22Rv1 (cell line): ENCODE measurements around the gene NFKBIZ.

Source experiments
- H3K27ac ChIP-seq: fragments of 450-650 bp; 2 replicates; pipeline ENCODE4 v1.5.1; 2017
- ZFX ChIP-seq: fragments of 450-650 bp; IDR thresholded peaks from 2 replicates; pipeline ENCODE4 v1.6.1; 2017; ENCODE audit warnings: antibody characterized with exemption, borderline replicate concordance
- TF ChIP-seq, protein P1 (sequence below): fragments of 450-650 bp; IDR thresholded peaks from 2 replicates; pipeline ENCODE4 v1.5.1; 2017; ENCODE audit warnings: mild to moderate bottlenecking

The NFKBIZ gene

GRCh38 chr3:101848754-101849713, at the start of gene NFKBIZ:
Gene NFKBIZ, plus strand, starts transcription at chr3:101849514. Its CDS starts 115 bp downstream, at chr3:101849629.
- peak within 1 kb of the TSS; percentile 97 for H3K27ac ChIP-seq
- no peak for TF ChIP-seq ZFX
- TF ChIP-seq, protein P1, sequence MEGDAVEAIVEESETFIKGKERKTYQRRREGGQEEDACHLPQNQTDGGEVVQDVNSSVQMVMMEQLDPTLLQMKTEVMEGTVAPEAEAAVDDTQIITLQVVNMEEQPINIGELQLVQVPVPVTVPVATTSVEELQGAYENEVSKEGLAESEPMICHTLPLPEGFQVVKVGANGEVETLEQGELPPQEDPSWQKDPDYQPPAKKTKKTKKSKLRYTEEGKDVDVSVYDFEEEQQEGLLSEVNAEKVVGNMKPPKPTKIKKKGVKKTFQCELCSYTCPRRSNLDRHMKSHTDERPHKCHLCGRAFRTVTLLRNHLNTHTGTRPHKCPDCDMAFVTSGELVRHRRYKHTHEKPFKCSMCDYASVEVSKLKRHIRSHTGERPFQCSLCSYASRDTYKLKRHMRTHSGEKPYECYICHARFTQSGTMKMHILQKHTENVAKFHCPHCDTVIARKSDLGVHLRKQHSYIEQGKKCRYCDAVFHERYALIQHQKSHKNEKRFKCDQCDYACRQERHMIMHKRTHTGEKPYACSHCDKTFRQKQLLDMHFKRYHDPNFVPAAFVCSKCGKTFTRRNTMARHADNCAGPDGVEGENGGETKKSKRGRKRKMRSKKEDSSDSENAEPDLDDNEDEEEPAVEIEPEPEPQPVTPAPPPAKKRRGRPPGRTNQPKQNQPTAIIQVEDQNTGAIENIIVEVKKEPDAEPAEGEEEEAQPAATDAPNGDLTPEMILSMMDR: no peak

GRCh38 chr3:101801174-101801573, 48.1 kb upstream of the NFKBIZ start:
- no peak overlapping the region for H3K27ac ChIP-seq
- no peak for TF ChIP-seq ZFX
- TF ChIP-seq, protein P1: no peak

- H3K27ac ChIP-seq: no peak overlapping the region
- no peak for TF ChIP-seq ZFX
- TF ChIP-seq, protein P1: no peak
Measured at GRCh38 chr3:101802179-101802578, 47.1 kb upstream of the NFKBIZ start.

DNA sequence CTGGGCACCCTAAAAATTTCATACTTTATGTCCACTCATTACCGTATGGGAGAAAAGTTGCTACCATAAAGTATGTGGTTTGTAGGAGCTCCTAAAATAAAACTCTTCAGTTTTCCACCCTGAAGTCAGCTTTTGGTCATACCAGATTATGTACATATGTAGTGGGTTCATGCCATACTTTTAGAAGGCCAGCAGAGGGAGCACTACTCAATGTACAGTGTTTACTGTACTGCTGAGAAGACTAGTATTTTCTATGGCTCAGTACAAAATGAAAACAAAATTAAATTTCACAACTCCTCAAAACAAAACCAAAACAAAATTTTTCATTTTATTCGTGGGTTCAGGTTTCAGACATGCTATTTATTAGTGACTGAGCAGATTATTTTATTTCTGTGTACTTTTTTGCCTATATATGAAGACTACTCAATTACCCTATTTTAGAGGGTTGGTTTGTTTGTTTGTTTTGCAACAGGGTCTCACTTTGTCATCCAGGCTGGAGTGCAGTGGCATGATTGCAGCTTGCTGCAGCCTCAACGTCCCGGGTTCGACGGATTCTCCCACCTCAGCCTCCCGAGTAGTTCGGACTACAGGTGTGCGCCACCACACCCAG, 46.0 kb upstream of the NFKBIZ start:
- TF ChIP-seq, protein P1: peak; percentile 93
- no peak for TF ChIP-seq ZFX
- H3K27ac ChIP-seq: no peak overlapping the region

DNA sequence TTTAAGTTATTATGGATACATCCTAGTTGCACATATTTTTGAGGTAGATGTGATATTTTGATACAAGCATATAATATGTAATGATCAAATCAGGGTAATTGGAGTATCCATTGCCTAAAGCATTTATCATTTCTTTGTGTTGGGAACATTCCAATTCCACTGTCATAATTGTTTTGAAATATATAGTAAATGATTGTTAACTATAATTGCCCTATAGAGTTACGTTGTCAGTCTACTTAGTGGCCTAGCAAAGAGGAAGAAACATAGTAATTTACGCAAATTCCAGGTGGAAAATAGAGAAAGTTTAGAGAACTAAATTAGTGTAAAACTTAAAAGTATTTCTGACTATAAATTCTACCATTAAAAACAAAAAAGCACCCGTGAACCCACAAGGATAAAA, 45.4 kb upstream of the NFKBIZ start:
- no peak for TF ChIP-seq ZFX
- no peak overlapping the region for H3K27ac ChIP-seq

DNA sequence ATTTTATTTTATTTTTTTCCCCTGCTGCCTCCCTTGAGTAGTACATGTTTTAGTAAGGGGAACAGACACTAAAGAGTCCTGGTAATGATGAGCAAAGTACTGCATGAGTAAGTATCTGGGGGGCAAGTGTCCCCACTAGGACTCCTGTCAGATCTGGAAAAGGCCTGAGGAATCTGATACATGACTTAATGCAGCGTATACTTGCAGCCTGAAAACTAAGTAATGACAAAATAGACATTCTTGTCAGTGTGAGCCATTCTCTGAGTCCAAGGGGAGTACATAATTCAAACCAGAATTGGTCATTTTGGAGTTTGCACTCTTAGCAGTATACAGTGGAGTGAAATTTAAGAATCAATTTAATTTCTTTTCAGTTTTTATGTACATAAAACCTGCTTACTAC, 42.8 kb upstream of the NFKBIZ start:
- H3K27ac ChIP-seq: no peak overlapping the region
- no peak for TF ChIP-seq ZFX
- TF ChIP-seq, protein P1: no peak

GRCh38 chr3:101807888-101808287, 41.4 kb upstream of the NFKBIZ start:
- TF ChIP-seq, protein P1: no peak
- TF ChIP-seq ZFX: no peak
- H3K27ac ChIP-seq: no peak overlapping the region
